HCT116 (cell line): ENCODE measurements around the gene GPC5. TPM values are rescaled to one million over a fixed set of nuclear protein-coding genes. Genes with fewer than 3 reads are reported as not detected.

Experiments used
- ATAC-seq: fragments of 200-7000 bp; cut with Tn5 transposase; 2 replicates; pipeline ENCODE4 v1.9.1; 2020; ENCODE audit warnings: mild to moderate bottlenecking, moderate library complexity
- BruUV-seq: library from RNA; stranded (reverse); fragments of 400-500 nt; replicated peaks from 2 replicates; lab custom pipeline; 2021; lab: Mats Ljungman, UMichigan
- CTCF ChIA-PET: fragments of 300-600 bp; sonication (Branson Sonifier 250); formaldehyde crosslinking; loops from one replicate; lab custom pipeline; 2021; ENCODE audit warnings: antibody characterized with exemption; lab: Charles Lee
- POLR2A ChIA-PET: fragments of 300-600, 350-600 bp; sonication (Branson Sonifier 250); formaldehyde crosslinking; loops from one replicate; lab custom pipeline; 2021; ENCODE audit warnings: antibody characterized with exemption; lab: Charles Lee
- RAD21 ChIA-PET, 2 experiments: fragments of 300-600 bp; sonication (Branson Sonifier 250); formaldehyde crosslinking; loops; one replicate each; lab custom pipeline; 2023; ENCODE audit warnings: low total read pairs in 2 of 2; ENCODE audit not compliant: uncharacterized antibody in 2 of 2, unreplicated experiment in 2 of 2, low non-redundant PET in 1 of 2; lab: Charles Lee
- DNase-seq: peaks from one replicate; pipeline ENCODE4 v3.0.0-alpha.2; 2010; ENCODE audit warnings: low read depth, low spot score
- H2AFZ ChIP-seq: fragments of 200-600 bp; shearing (Covaris generic), sonication (generic); 2 replicates; pipeline ENCODE4 v1.6.1; 2017; ENCODE audit warnings: low read depth, mixed run types, mixed read lengths, antibody characterized with exemption, low read length; ENCODE audit not compliant: poor library complexity, severe bottlenecking
- H3K27ac ChIP-seq: 2 replicates; pipeline ENCODE4 v1.5.1; 2012; ENCODE audit warnings: low read depth, low read length
- H3K27me3 ChIP-seq: fragments of 200-600 bp; sonication (generic); 2 replicates; pipeline ENCODE4 v1.6.1; 2016; ENCODE audit warnings: mixed run types, low read length, mixed read lengths; ENCODE audit not compliant: insufficient read depth
- H3K36me3 ChIP-seq, 2 experiments: fragments of 200-500 bp in 1 of 2; fragments of 200-600 bp in 1 of 2; sonication (Bioruptor generic) in 1 of 2; sonication (generic) in 1 of 2; 2 replicates each; pipeline versions ENCODE4 v1.5.1 to v1.6.1; 2014 to 2016; ENCODE audit warnings: low read length in 2 of 2, inconsistent platforms in 1 of 2, mixed read lengths in 1 of 2, mixed run types in 1 of 2; ENCODE audit not compliant: insufficient read depth in 2 of 2, control insufficient read depth in 1 of 2
- H3K4me1 ChIP-seq, 2 experiments: fragments of 200-600 bp in 1 of 2; sonication (generic) in 1 of 2; 2 replicates each; pipeline versions ENCODE4 v1.5.1 to v1.6.1; 2012 to 2017; ENCODE audit warnings: low read length in 2 of 2, inconsistent platforms in 1 of 2, mild to moderate bottlenecking in 1 of 2, mixed read lengths in 1 of 2, mixed run types in 1 of 2, moderate library complexity in 1 of 2; ENCODE audit not compliant: insufficient read depth in 2 of 2, control insufficient read depth in 1 of 2
- H3K4me2 ChIP-seq: fragments of 200-600 bp; sonication (generic); 2 replicates; pipeline ENCODE4 v1.6.1; 2017; ENCODE audit warnings: mixed run types, low read length, mixed read lengths
- H3K4me3 ChIP-seq, 2 experiments: fragments of 200-600 bp in 1 of 2; sonication (generic) in 1 of 2; replicated peaks in 1 of 2; 2 replicates each; pipeline ENCODE4 v1.5.1; 2011 to 2016; ENCODE audit warnings: low read length in 2 of 2, control low read depth in 1 of 2, low read depth in 1 of 2, mild to moderate bottlenecking in 1 of 2, mixed read lengths in 1 of 2, mixed run types in 1 of 2
- H3K79me2 ChIP-seq: fragments of 200-600 bp; sonication (generic); 2 replicates; pipeline ENCODE4 v1.6.1; 2017; ENCODE audit warnings: mild to moderate bottlenecking, mixed run types, low read length, moderate library complexity, mixed read lengths; ENCODE audit not compliant: insufficient read depth
- H3K9ac ChIP-seq: fragments of 200-600 bp; sonication (generic); 2 replicates; pipeline ENCODE4 v1.6.1; 2016; ENCODE audit warnings: low read length, mixed read lengths
- H3K9me2 ChIP-seq: fragments of 200-600 bp; sonication (generic), shearing (Covaris generic); 2 replicates; pipeline ENCODE4 v1.6.1; 2017; ENCODE audit warnings: mixed run types, mild to moderate bottlenecking, moderate library complexity; ENCODE audit not compliant: insufficient read depth
- H3K9me3 ChIP-seq, 2 experiments: fragments of 200-500 bp in 1 of 2; fragments of 200-600 bp in 1 of 2; sonication (Bioruptor generic) in 1 of 2; sonication (generic) in 1 of 2; 2 replicates each; pipeline ENCODE4 v1.6.1; 2014 to 2017; ENCODE audit warnings: low read length in 2 of 2, mixed read lengths in 2 of 2, inconsistent platforms in 1 of 2, low read depth in 1 of 2, mild to moderate bottlenecking in 1 of 2, mixed run types in 1 of 2, moderate library complexity in 1 of 2; ENCODE audit not compliant: control insufficient read depth in 1 of 2, insufficient read depth in 1 of 2
- H4K20me1 ChIP-seq: fragments of 200-600 bp; sonication (generic), shearing (Covaris generic); 2 replicates; pipeline ENCODE4 v1.6.1; 2017; ENCODE audit warnings: mixed run types, mild to moderate bottlenecking, moderate library complexity; ENCODE audit not compliant: insufficient read depth
- ATF3 ChIP-seq: IDR thresholded peaks from 2 replicates; pipeline ENCODE4 v1.6.1; 2012
- CTCF ChIP-seq, 3 experiments: fragments of 200-600 bp in 1 of 3; sonication (generic) in 1 of 3; IDR thresholded peaks in 2 of 3; conservative IDR thresholded peaks in 1 of 3; 2 replicates each; pipeline ENCODE4 v1.5.1; 2012 to 2017; ENCODE audit warnings: low read depth in 2 of 3, low read length in 2 of 3, antibody characterized with exemption in 1 of 3, borderline replicate concordance in 1 of 3, control low read depth in 1 of 3, mild to moderate bottlenecking in 1 of 3, mixed read lengths in 1 of 3, mixed run types in 1 of 3, moderate library complexity in 1 of 3; ENCODE audit not compliant: insufficient read depth in 1 of 3
- ZBTB33 ChIP-seq: IDR thresholded peaks from 2 replicates; pipeline ENCODE4 v1.6.1; 2011; ENCODE audit warnings: mild to moderate bottlenecking, low read length, moderate library complexity; ENCODE audit not compliant: insufficient replicate concordance; ENCODE audit errors: extremely low read depth
- intact Hi-C: fragments of 100-400 bp; cut with micrococcal nuclease; formaldehyde crosslinking; loops from 2 replicates; pipeline ENCODE4 v1.10.0; 2022
- total RNA-seq: library from RNA; stranded (reverse); gene quantifications from one replicate; pipeline ENCODE4 v1.2.1, GENCODE V29; 2021; ENCODE audit not compliant: unreplicated experiment

The GPC5 gene
- total RNA-seq, 1 experiment from 2014 or later, result not detected

GRCh38 chr13:92218615-92219014, 820.2 kb downstream of the GPC5 start (continued):
- TF ChIP-seq CTCF (IDR thresholded peaks at IDR 0.05 in 2 of 3, conservative IDR thresholded peaks at IDR 0.05 in 1 of 3; ENCODE audit: borderline replicate concordance in 1 of 3, insufficient read depth in 1 of 3, low read depth in 2 of 3, low read length in 2 of 3), result no peak

GRCh38 chr13:92221916-92222315, 823.5 kb downstream of the GPC5 start:
- ATAC-seq, result no peak
- no TSS peak for BruUV-seq
- no peaks in the 10 kb centered on the region for H3K4me1 ChIP-seq
- H4K20me1 ChIP-seq, result no peaks in the 10 kb centered on the region
- no peak overlapping the region for H3K4me2 ChIP-seq
- no peaks in the 10 kb centered on the region for H3K79me2 ChIP-seq
- POLR2A ChIA-PET, result no interaction called here
- H3K36me3 ChIP-seq, result no peaks in the 10 kb centered on the region
- H3K27ac ChIP-seq, result no peak overlapping the region
- peaks cover 12 to 45% of the 10 kb centered on the region in 2 experiments; a peak in 2 of 4 replicates for H3K9me3 ChIP-seq
- H3K27me3 ChIP-seq, result no peaks in the 10 kb centered on the region
- H3K9ac ChIP-seq, result no peak overlapping the region
- CTCF ChIA-PET, result no interaction called here
- H2AFZ ChIP-seq, result no peak overlapping the region
- no peaks in the 10 kb centered on the region for H3K9me2 ChIP-seq
- no peak for DNase-seq
- TF ChIP-seq ZBTB33 (no peak), ATF3 (no peak)
- intact Hi-C loops, result no loop called here
- RAD21 ChIA-PET, result no interaction called here
- H3K4me3 ChIP-seq, result no peak overlapping the region
